Chondrocyte (in vitro differentiated cells): Measurements from ENCODE around the gene C1orf116. TPM values are rescaled to one million over a fixed set of nuclear protein-coding genes. Genes with fewer than 3 reads are reported as not detected.
A peak's percentile ranks its signal among the peaks of the same experiment; 100 is the strongest.

Experiments used
- DNase-seq: peaks from one replicate; pipeline ENCODE4 v3.0.0; 2021; ENCODE audit warnings: mixed read lengths, low spot score
- H3K27ac Mint-ChIP-seq: one replicate; pipeline ENCODE4 v1.8.0; 2021; ENCODE audit warnings: mild to moderate bottlenecking, moderate library complexity, mixed read lengths; ENCODE audit not compliant: unreplicated experiment
- H3K27me3 Mint-ChIP-seq: 2 replicates; pipeline ENCODE4 v1.8.0; 2021; ENCODE audit warnings: low read depth, mixed read lengths
- H3K36me3 Mint-ChIP-seq: 2 replicates; pipeline ENCODE4 v1.8.0; 2021; ENCODE audit warnings: low read depth, mixed read lengths
- H3K4me1 Mint-ChIP-seq: 2 replicates; pipeline ENCODE4 v1.8.0; 2021; ENCODE audit warnings: low read depth, mild to moderate bottlenecking, mixed read lengths
- H3K4me3 Mint-ChIP-seq: one replicate; pipeline ENCODE4 v1.8.0; 2021; ENCODE audit warnings: mild to moderate bottlenecking, moderate library complexity, mixed read lengths; ENCODE audit not compliant: unreplicated experiment
- H3K9me3 Mint-ChIP-seq: 2 replicates; pipeline ENCODE4 v1.8.0; 2021; ENCODE audit warnings: low read depth, mixed read lengths
- CTCF ChIP-seq: fragments of 200-600 bp; sonication (generic); IDR thresholded peaks from 2 replicates; pipeline ENCODE4 v1.5.0; 2021; ENCODE audit warnings: antibody characterized with exemption, mild to moderate bottlenecking, moderate library complexity
- total RNA-seq: library from RNA; stranded (reverse); gene quantifications from 3 replicates; pipeline ENCODE4 v1.2.1, GENCODE V29; 2021

C1orf116 gene
- total RNA-seq, 1 donor from 2014 or later: 0.07 TPM

DNA sequence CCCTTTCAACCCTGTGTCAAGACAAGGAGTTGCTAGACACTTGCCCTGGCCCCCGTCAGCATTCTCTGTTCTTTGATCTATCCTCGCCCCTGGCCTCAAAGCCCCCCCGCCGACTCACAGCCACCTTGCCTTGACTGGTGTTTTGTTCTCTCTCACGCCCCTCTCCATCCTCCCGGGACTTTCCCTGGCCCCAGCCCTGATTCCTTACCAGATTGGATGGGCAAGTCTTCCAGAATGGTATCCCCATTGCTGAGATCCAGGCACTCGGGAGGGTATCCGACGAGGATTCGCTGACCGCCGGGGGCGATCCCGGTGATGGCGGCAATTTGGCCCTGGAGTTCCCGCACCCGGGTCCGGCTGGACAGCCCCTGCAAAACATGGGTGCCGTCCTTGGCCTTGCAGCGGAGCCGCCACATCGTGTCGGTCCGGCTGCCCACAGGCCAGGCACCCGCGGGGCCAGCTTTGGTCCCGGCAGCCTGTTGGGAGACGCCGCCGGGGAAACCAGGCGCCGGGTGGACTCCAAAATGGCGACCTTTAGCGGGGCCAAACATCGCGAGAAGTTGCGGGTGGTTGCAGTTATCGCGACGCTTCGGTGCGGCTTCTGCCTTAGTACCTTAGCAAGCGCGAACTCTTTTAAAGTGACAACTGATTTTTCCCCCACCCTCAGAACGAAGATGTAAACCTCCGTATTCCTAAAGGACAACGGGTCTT, 18.1 kb upstream of the C1orf116 start:
- Mint-ChIP-seq H3K9me3 (no peaks in the 10 kb centered on the region), H3K27me3 (no peaks in the 10 kb centered on the region), H3K4me1 (peaks cover 58% of the 10 kb centered on the region), H3K4me3 (peak overlapping the region; percentile 86), H3K27ac (peak overlapping the region; percentile 95), H3K36me3 (peaks cover 6% of the 10 kb centered on the region)
- no peak for TF ChIP-seq CTCF
- peak; percentile 95 for DNase-seq

- no peaks in the 10 kb centered on the region for H3K9me3 Mint-ChIP-seq
Observed at GRCh38 chr1:207049974-207050391, 17.4 kb upstream of the C1orf116 start.

GRCh38 chr1:207049514-207049913, 17.0 kb upstream of the C1orf116 start:
- Mint-ChIP-seq H3K4me3 (peak overlapping the region; percentile 86), H3K36me3 (peaks cover 6% of the 10 kb centered on the region), H3K27me3 (no peaks in the 10 kb centered on the region), H3K4me1 (peaks cover 61% of the 10 kb centered on the region), H3K9me3 (no peaks in the 10 kb centered on the region), H3K27ac (no peak overlapping the region)
- no peak for DNase-seq
- TF ChIP-seq CTCF: no peak

More at GRCh38 chr1:207049974-207050391, 17.4 kb upstream of the C1orf116 start:
- peak; percentile 89 for TF ChIP-seq CTCF
- H3K36me3 Mint-ChIP-seq: peaks cover 6% of the 10 kb centered on the region
- H3K27me3 Mint-ChIP-seq: no peaks in the 10 kb centered on the region
- H3K4me1 Mint-ChIP-seq: peaks cover 61% of the 10 kb centered on the region
- no peak for DNase-seq
- peak overlapping the region; percentile 95 for H3K27ac Mint-ChIP-seq
- peak overlapping the region; percentile 86 for H3K4me3 Mint-ChIP-seq

GRCh38 chr1:207049054-207049453, 16.5 kb upstream of the C1orf116 start:
- TF ChIP-seq CTCF: no peak
- H3K27ac Mint-ChIP-seq: no peak overlapping the region
- peak overlapping the region; percentile 86 for H3K4me3 Mint-ChIP-seq
- no peak for DNase-seq
- H3K27me3 Mint-ChIP-seq: no peaks in the 10 kb centered on the region
- H3K36me3 Mint-ChIP-seq: peaks cover 6% of the 10 kb centered on the region
- no peaks in the 10 kb centered on the region for H3K9me3 Mint-ChIP-seq
- peaks cover 61% of the 10 kb centered on the region for H3K4me1 Mint-ChIP-seq

GRCh38 chr1:207048041-207048440, 15.5 kb upstream of the C1orf116 start:
- no peak for DNase-seq
- no peak overlapping the region for H3K4me3 Mint-ChIP-seq
- H3K27me3 Mint-ChIP-seq: no peaks in the 10 kb centered on the region
- H3K36me3 Mint-ChIP-seq: peaks cover 6% of the 10 kb centered on the region
- peaks cover 56% of the 10 kb centered on the region for H3K4me1 Mint-ChIP-seq
- no peaks in the 10 kb centered on the region for H3K9me3 Mint-ChIP-seq
- TF ChIP-seq CTCF: no peak
- H3K27ac Mint-ChIP-seq: no peak overlapping the region
